Heart right ventricle (tissue), 16 donors: ENCODE results near the gene FGF21. TPM values are rescaled to one million over a fixed set of nuclear protein-coding genes. Genes with fewer than 3 reads are reported as not detected.

ENCODE experiments used
- ATAC-seq, 8 donors: fragments of 200-7000 bp; cut with Tn5 transposase; one replicate each; pipeline ENCODE4 v1.9.1; 2020; ENCODE audit warnings: mild to moderate bottlenecking in 8 of 8, moderate library complexity in 8 of 8, moderate number of reproducible peaks in 1 of 8
- DNase-seq, 2 donors: peaks; one replicate each; pipeline ENCODE4 v3.0.0-alpha.2; 2020
- H3K27ac ChIP-seq, 10 donors: fragments of 200-600 bp; sonication (generic) in 2 of 10; one replicate each; pipeline versions ENCODE4 v1.5.0 to v1.8.0; 2020 to 2022; ENCODE audit warnings: mild to moderate bottlenecking in 3 of 10
- H3K27me3 ChIP-seq, 7 donors: fragments of 200-600 bp; one replicate each; pipeline ENCODE4 v1.8.0; 2021 to 2022; ENCODE audit warnings: mild to moderate bottlenecking in 2 of 7
- H3K36me3 ChIP-seq, 9 donors: fragments of 200-600 bp; sonication (generic) in 1 of 9; one replicate each; pipeline versions ENCODE4 v1.5.0 to v1.8.0; 2020 to 2022; ENCODE audit warnings: mild to moderate bottlenecking in 2 of 9
- H3K4me1 ChIP-seq, 9 donors: fragments of 200-600 bp; sonication (generic) in 1 of 9; one replicate each; pipeline versions ENCODE4 v1.5.0 to v1.8.0; 2020 to 2022; ENCODE audit warnings: mild to moderate bottlenecking in 4 of 9
- H3K4me3 ChIP-seq, 10 donors: fragments of 200-600 bp; sonication (generic) in 2 of 10; one replicate each; pipeline versions ENCODE4 v1.5.0 to v1.8.0; 2020 to 2022; ENCODE audit warnings: mild to moderate bottlenecking in 7 of 10, moderate library complexity in 2 of 10
- H3K9me3 ChIP-seq, 11 donors: fragments of 200-600 bp in 10 of 11; sonication (generic) in 2 of 11; one replicate each; pipeline versions ENCODE4 v1.5.0 to v1.8.0; 2013 to 2022; ENCODE audit warnings: mild to moderate bottlenecking in 2 of 11, control low read depth in 1 of 11, moderate library complexity in 1 of 11
- CTCF ChIP-seq, 9 donors: fragments of 200-600 bp; sonication (generic) in 2 of 9; IDR thresholded peaks; one replicate each; pipeline versions ENCODE4 v1.5.0 to v1.8.0; 2021 to 2022; ENCODE audit warnings: antibody characterized with exemption in 9 of 9, mild to moderate bottlenecking in 5 of 9, moderate library complexity in 1 of 9
- WGBS, 2 donors: extraction: QIAGEN DNeasy Blood & Tissue Kit; methylation state at CpG; one replicate each; pipeline ENCODE4 v1.1.7; 2013; ENCODE audit warnings: inconsistent platforms in 1 of 2; 5-methylcytosine and 5-hydroxymethylcytosine counted together
- intact Hi-C, 10 donors: fragments of 100-400 bp; cut with DNase I; formaldehyde crosslinking; loops; one replicate each; pipeline versions ENCODE4 v1.11.1 to v1.14.2; 2022
- polyA plus RNA-seq, 2 donors: library from polyadenylated mRNA; stranded (reverse); fragments of 200-250 nt; gene quantifications; one replicate each; pipeline ENCODE4 v1.2.3, GENCODE V29; 2013
- total RNA-seq, 10 donors: library from RNA; stranded (reverse); fragmentation: NEBNext Ultra II Directional in 3 of 10; extraction: Animal tissue kit (Norgen Biotek cat#: 25700) in 3 of 10; gene quantifications; one replicate each; pipeline versions ENCODE4 v1.2.1 to v1.2.4, GENCODE V29; 2021 to 2023
- donor health status: Arrhythmogenic right ventricular cardiomyopathy.
- donor health status: ischemic (EF 13 %, LVEDD 7.1; RV severe dilation, severe dysfunction).
- donor health status: healthy with polysubstance abuse.
- donor health status: DM: no; HTN: yes; CAD: no.
- donor health status: DM: no; HTN: no; CAD: no.
- donor health status: ischemic (EF 25% LVEDD 6.9; RV normal size, moderate dysfunction).
- donor health status: ischemic (EF 25% LVEDD 5.7; RV mildly dilated, moderate dysfunction).
- donor health status: healthy.
- donor health status: DM: yes; HTN: yes; CAD: no.
- donor health status: Ischemic cardiomyopathy.
- donor health status: ischemic (EF 35%, LVEDD 5.7; RV mildly dilated, moderate dysfunction).
- donor health status: nonischemic (EF 11% LVEDD 7.7; RV severe dilation, severe dysfunction).
- donor health status: DM: yes; HTN: yes; CAD: no.
- donor health status: PGD.
- donor health status: ischemic (EF 29% LVEDD 5.4; RV normal size, mild dysfunction).
- donor health status: nonischemic (EF 23%, LVEDD 6.1; RV moderate dilation, normal function).

The FGF21 gene
- total and polyA plus RNA-seq, 12 donors = not detected

- TF ChIP-seq CTCF (IDR thresholded peaks at IDR 0.05) = peak; percentile 90 to 100 (median 97)
- ATAC-seq (peak; percentile 95 to 100 (median 98)), DNase-seq (peak; percentile 88 to 95)
- H3K9me3 ChIP-seq = no peaks in the 10 kb centered on the region
- H3K36me3 ChIP-seq = peaks cover 0 to 11% (median 0%) of the 10 kb centered on the region in 9 donors
- peak overlapping the region in 9 of 10 donors; percentile 35 to 66 (median 59) for H3K4me3 ChIP-seq
- 2 to 3% methylated on average over 38 of the region's 38 CpGs for WGBS, 2 donors
- H3K27me3 ChIP-seq = no peaks in the 10 kb centered on the region
- peak overlapping the region; percentile 3 to 88 (median 70) for H3K27ac ChIP-seq
- H3K4me1 ChIP-seq = peaks cover 0 to 18% (median 6%) of the 10 kb centered on the region in 9 donors
- intact Hi-C loops = loop anchor here in 9 of 10 donors (1.0 to 10.0 kb wide), 8 partner anchors 16 to 180 kb away; partner anchors contain the start of genes HSD17B14 (in 5 of the 9), FTL (in 2 of the 9) and BCAT2 (in 1 of the 9)
Measured at GRCh38 chr19:48795055-48795684, 39.8 kb downstream of the FGF21 start.

GRCh38 chr19:48795685-48796070, 40.4 kb downstream of the FGF21 start:
- peak overlapping the region in 1 of 10 donors; percentile 65 for H3K4me3 ChIP-seq
- H3K9me3 ChIP-seq = no peaks in the 10 kb centered on the region
- H3K27ac ChIP-seq = peak overlapping the region in 9 of 10 donors; percentile 54 to 88 (median 73)
- H3K4me1 ChIP-seq = peaks cover 0 to 18% (median 6%) of the 10 kb centered on the region in 9 donors
- ATAC-seq = peak; percentile 17 to 62 (median 36)
- no peaks in the 10 kb centered on the region for H3K27me3 ChIP-seq
- TF ChIP-seq CTCF (IDR thresholded peaks at IDR 0.05) = no peak
- WGBS, 2 donors = 51 to 56% methylated on average over 2 of the region's 2 CpGs
- intact Hi-C loops = loop anchor here in 9 of 10 donors (1.0 to 10.0 kb wide), 8 partner anchors 15 to 179 kb away; partner anchors contain the start of genes HSD17B14 (in 5 of the 9), FTL (in 2 of the 9) and BCAT2 (in 1 of the 9)
- H3K36me3 ChIP-seq = peaks cover 0 to 11% (median 0%) of the 10 kb centered on the region in 9 donors
- DNase-seq = peak; percentile 53 to 61

- DNase-seq = no peak
Measured at GRCh38 chr19:48796298-48797083, 41.2 kb downstream of the FGF21 start.

More at GRCh38 chr19:48796298-48797083, 41.2 kb downstream of the FGF21 start:
- TF ChIP-seq CTCF (IDR thresholded peaks at IDR 0.05) = no peak
- Histone ChIP-seq H3K36me3 (peaks cover 0 to 11% (median 0%) of the 10 kb centered on the region in 9 donors), H3K4me3 (no peak overlapping the region), H3K27me3 (no peaks in the 10 kb centered on the region), H3K27ac (peak overlapping the region in 9 of 10 donors; percentile 54 to 88 (median 73)), H3K4me1 (peaks cover 0 to 18% (median 6%) of the 10 kb centered on the region in 9 donors), H3K9me3 (no peaks in the 10 kb centered on the region)
- 88 to 91% methylated on average over 20 of the region's 20 CpGs for WGBS, 2 donors
- intact Hi-C loops = loop anchor here in 5 of 10 donors (5.0 to 10.0 kb wide), 3 partner anchors 171 to 178 kb away; partner anchors contain the start of gene FTL (in 2 of the 5)
- ATAC-seq = no peak
